Measurements from ENCODE around the gene CDC25A.

CDC25A gene

GRCh38 chr3:48232734-48233133, 44.5 kb upstream of the CDC25A start:
- Histone ChIP-seq H3K27ac (ENCODE audit: low read depth, low read length) (no peak overlapping the region), H3K4me1 (ENCODE audit: control insufficient read depth, low read length) (peaks cover 30% of the 10 kb centered on the region), H3K4me2 (ENCODE audit: low read length) (peak overlapping the region; percentile 85)

GRCh38 chr3:48232232-48232631, 44.0 kb upstream of the CDC25A start:
- Histone ChIP-seq H4K20me1 (ENCODE audit: control insufficient read depth, insufficient read depth, low read depth, low read length) (no peaks in the 10 kb centered on the region), H3K36me3 (ENCODE audit: control insufficient read depth, low read length) (no peaks in the 10 kb centered on the region), H3K27ac (ENCODE audit: low read depth, low read length) (no peak overlapping the region), H3K79me2 (ENCODE audit: control insufficient read depth, low read length) (no peaks in the 10 kb centered on the region), H3K9me3 (ENCODE audit: control insufficient read depth, insufficient read depth, low read length) (no peaks in the 10 kb centered on the region), H3K4me2 (ENCODE audit: low read length) (peak overlapping the region; percentile 85), H3K4me1 (ENCODE audit: control insufficient read depth, low read length) (peaks cover 33% of the 10 kb centered on the region), H3K4me3 (ENCODE audit: low read length) (peak overlapping the region; percentile 76), H3F3A (ENCODE audit: control insufficient read depth, insufficient read depth) (peaks cover 7% of the 10 kb centered on the region; the same call in 1 of the 2 replicates), H3K27me3 (ENCODE audit: control insufficient read depth, low read length) (no peaks in the 10 kb centered on the region), H3K9me2 (replicated peaks; ENCODE audit: control insufficient read depth, low read length) (no peaks in the 10 kb centered on the region)
- TF ChIP-seq, protein P1, sequence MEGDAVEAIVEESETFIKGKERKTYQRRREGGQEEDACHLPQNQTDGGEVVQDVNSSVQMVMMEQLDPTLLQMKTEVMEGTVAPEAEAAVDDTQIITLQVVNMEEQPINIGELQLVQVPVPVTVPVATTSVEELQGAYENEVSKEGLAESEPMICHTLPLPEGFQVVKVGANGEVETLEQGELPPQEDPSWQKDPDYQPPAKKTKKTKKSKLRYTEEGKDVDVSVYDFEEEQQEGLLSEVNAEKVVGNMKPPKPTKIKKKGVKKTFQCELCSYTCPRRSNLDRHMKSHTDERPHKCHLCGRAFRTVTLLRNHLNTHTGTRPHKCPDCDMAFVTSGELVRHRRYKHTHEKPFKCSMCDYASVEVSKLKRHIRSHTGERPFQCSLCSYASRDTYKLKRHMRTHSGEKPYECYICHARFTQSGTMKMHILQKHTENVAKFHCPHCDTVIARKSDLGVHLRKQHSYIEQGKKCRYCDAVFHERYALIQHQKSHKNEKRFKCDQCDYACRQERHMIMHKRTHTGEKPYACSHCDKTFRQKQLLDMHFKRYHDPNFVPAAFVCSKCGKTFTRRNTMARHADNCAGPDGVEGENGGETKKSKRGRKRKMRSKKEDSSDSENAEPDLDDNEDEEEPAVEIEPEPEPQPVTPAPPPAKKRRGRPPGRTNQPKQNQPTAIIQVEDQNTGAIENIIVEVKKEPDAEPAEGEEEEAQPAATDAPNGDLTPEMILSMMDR (IDR thresholded peaks at IDR 0.05; ENCODE audit: low read depth, low read length, poor library complexity, severe bottlenecking), result no peak
- TF ChIP-seq EZH2phosphoT487 (IDR thresholded peaks at IDR 0.05; ENCODE audit: borderline replicate concordance, low read length), result no peak

More at GRCh38 chr3:48232734-48233133, 44.5 kb upstream of the CDC25A start:
- no peaks in the 10 kb centered on the region for H3K36me3 ChIP-seq (ENCODE audit: control insufficient read depth, low read length)
- no peaks in the 10 kb centered on the region for H3K79me2 ChIP-seq (ENCODE audit: control insufficient read depth, low read length)
- H4K20me1 ChIP-seq (ENCODE audit: control insufficient read depth, insufficient read depth, low read depth, low read length), result no peaks in the 10 kb centered on the region
- H3K9me2 ChIP-seq (replicated peaks; ENCODE audit: control insufficient read depth, low read length), result no peaks in the 10 kb centered on the region
- no peaks in the 10 kb centered on the region for H3K9me3 ChIP-seq (ENCODE audit: control insufficient read depth, insufficient read depth, low read length)
- no peaks in the 10 kb centered on the region for H3K27me3 ChIP-seq (ENCODE audit: control insufficient read depth, low read length)
- TF ChIP-seq EZH2phosphoT487 (IDR thresholded peaks at IDR 0.05; ENCODE audit: borderline replicate concordance, low read length), result no peak
- TF ChIP-seq, protein P1 (IDR thresholded peaks at IDR 0.05; ENCODE audit: low read depth, low read length, poor library complexity, severe bottlenecking), result peak; percentile 95
- H3K4me3 ChIP-seq (ENCODE audit: low read length), result peak overlapping the region; percentile 76
- H3F3A ChIP-seq (ENCODE audit: control insufficient read depth, insufficient read depth), result peaks cover 4% of the 10 kb centered on the region; the same call in 1 of the 2 replicates

DNA sequence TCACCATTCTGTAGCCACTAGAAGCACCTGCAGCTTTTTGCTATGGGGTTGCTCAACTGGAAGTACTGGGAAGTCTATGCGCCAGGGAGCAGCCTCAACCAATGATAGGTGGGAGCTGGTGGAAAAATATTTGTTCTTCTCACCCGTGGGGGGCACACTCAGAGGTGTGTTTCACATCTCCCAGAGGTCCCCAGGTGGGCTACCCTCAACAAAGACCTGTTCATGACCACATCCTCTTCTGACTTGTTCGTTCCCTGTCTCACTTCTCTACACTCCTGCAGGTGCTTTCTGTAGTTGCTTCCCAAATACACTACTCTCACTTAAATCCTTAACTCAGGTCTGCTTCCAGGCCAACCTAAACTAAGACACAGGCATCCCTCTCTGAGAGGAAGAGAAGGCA, 38.7 kb upstream of the CDC25A start:
- H3K9me3 ChIP-seq (ENCODE audit: control insufficient read depth, insufficient read depth, low read length), result no peaks in the 10 kb centered on the region
- no peaks in the 10 kb centered on the region for H4K20me1 ChIP-seq (ENCODE audit: control insufficient read depth, insufficient read depth, low read depth, low read length)
- no peaks in the 10 kb centered on the region for H3K27me3 ChIP-seq (ENCODE audit: control insufficient read depth, low read length)
- no peaks in the 10 kb centered on the region for H3K79me2 ChIP-seq (ENCODE audit: control insufficient read depth, low read length)
- peak overlapping the region; percentile 48 for H3K4me3 ChIP-seq (ENCODE audit: low read length)
- no peaks in the 10 kb centered on the region for H3K9me2 ChIP-seq (replicated peaks; ENCODE audit: control insufficient read depth, low read length)
- H3K27ac ChIP-seq (ENCODE audit: low read depth, low read length), result peak overlapping the region; percentile 53
- H3F3A ChIP-seq (ENCODE audit: control insufficient read depth, insufficient read depth), result peaks cover 13% of the 10 kb centered on the region
- TF ChIP-seq, protein P1 (IDR thresholded peaks at IDR 0.05; ENCODE audit: low read depth, low read length, poor library complexity, severe bottlenecking), result no peak
- no peak for TF ChIP-seq EZH2phosphoT487 (IDR thresholded peaks at IDR 0.05; ENCODE audit: borderline replicate concordance, low read length)
- H3K4me2 ChIP-seq (ENCODE audit: low read length), result peak overlapping the region; percentile 64
- H3K4me1 ChIP-seq (ENCODE audit: control insufficient read depth, low read length), result peaks cover 68% of the 10 kb centered on the region
- no peaks in the 10 kb centered on the region for H3K36me3 ChIP-seq (ENCODE audit: control insufficient read depth, low read length)

Measured in DOHH2 (cell line).